Sciatic nerve (tissue), 2 donors: ENCODE measurements around the gene FAM184B. TPM values are rescaled to one million over a fixed set of nuclear protein-coding genes. Genes with fewer than 3 reads are reported as not detected.
"Not testable (repeated sequence)": the region's sequence is repeated elsewhere in the genome, so short reads cannot be mapped to it uniquely, and the experiment has no call there.

Source experiments
- ATAC-seq: fragments of 200-7000 bp; cut with Tn5 transposase; one replicate; pipeline ENCODE4 v1.9.1; 2020; ENCODE audit warnings: mild to moderate bottlenecking, moderate library complexity
- DNase-seq: peaks from one replicate; pipeline ENCODE4 v3.0.0-alpha.2; 2020; ENCODE audit warnings: low spot score
- intact Hi-C: fragments of 100-400 bp; cut with DNase I; formaldehyde crosslinking; loops from one replicate; pipeline ENCODE4 v1.14.2; 2022
- total RNA-seq: library from RNA; stranded (reverse); fragmentation: NEBNext Ultra II Directional; extraction: Animal tissue kit (Norgen Biotek cat#: 25700); gene quantifications from one replicate; pipeline ENCODE4 v1.2.1, GENCODE V29; 2021
- donor health status: DM: no; HTN: no; CAD: no.
- donor health status: DM: no; HTN: no; CAD: no.

The FAM184B gene
- total RNA-seq, 1 donor from 2014 or later = not detected

- no peak for DNase-seq
- intact Hi-C loops = no loop called here
- ATAC-seq = no peak
Observed at GRCh38 chr4:17723648-17724047, 57.8 kb downstream of the FAM184B start.

GRCh38 chr4:17722356-17722700, 59.1 kb downstream of the FAM184B start:
- DNase-seq = no peak
- no peak for ATAC-seq
- intact Hi-C loops = no loop called here

- intact Hi-C loops = no loop called here
- ATAC-seq = peak; percentile 39
Observed at GRCh38 chr4:17721496-17722355, 59.7 kb downstream of the FAM184B start.

GRCh38 chr4:17719106-17719505, 62.3 kb downstream of the FAM184B start:
- DNase-seq (no peak), ATAC-seq (no peak)
- intact Hi-C loops = no loop called here

More at GRCh38 chr4:17721496-17722355, 59.7 kb downstream of the FAM184B start:
- no peak for DNase-seq

GRCh38 chr4:17718471-17718870, 63.0 kb downstream of the FAM184B start:
- ATAC-seq = no peak
- intact Hi-C loops = no loop called here
- no peak for DNase-seq

- ATAC-seq (no peak), DNase-seq (no peak)
- intact Hi-C loops = no loop called here
Observed at GRCh38 chr4:17717301-17717700, 64.1 kb downstream of the FAM184B start.

- ATAC-seq = no peak
- no peak for DNase-seq
- intact Hi-C loops = no loop called here
Observed at GRCh38 chr4:17715511-17715910, 65.9 kb downstream of the FAM184B start.

GRCh38 chr4:17713779-17714178, 67.6 kb downstream of the FAM184B start:
- ATAC-seq = no peak
- intact Hi-C loops = no loop called here

GRCh38 chr4:17712166-17712565, 69.3 kb downstream of the FAM184B start:
- intact Hi-C loops = no loop called here
- no peak for DNase-seq
- no peak for ATAC-seq

More at GRCh38 chr4:17713779-17714178, 67.6 kb downstream of the FAM184B start:
- DNase-seq = no peak

- ATAC-seq, DNase-seq, intact Hi-C loops: not testable (repeated sequence)
Observed at GRCh38 chr4:17711206-17711605, 70.2 kb downstream of the FAM184B start.

GRCh38 chr4:17709763-17710068, 71.7 kb downstream of the FAM184B start:
- no peak for ATAC-seq
- intact Hi-C loops = no loop called here
- DNase-seq = no peak

GRCh38 chr4:17708992-17709762, 72.2 kb downstream of the FAM184B start:
- ATAC-seq (no peak), DNase-seq (no peak)
- intact Hi-C loops = no loop called here

GRCh38 chr4:17707671-17708070, 73.8 kb downstream of the FAM184B start:
- no peak for DNase-seq
- ATAC-seq = no peak
- intact Hi-C loops = no loop called here

GRCh38 chr4:17705107-17705506, 76.3 kb downstream of the FAM184B start:
- ATAC-seq (no peak), DNase-seq (no peak)
- intact Hi-C loops = no loop called here

- intact Hi-C loops = no loop called here
- DNase-seq (no peak), ATAC-seq (no peak)
Observed at GRCh38 chr4:17704020-17704650, 77.3 kb downstream of the FAM184B start.

GRCh38 chr4:17702641-17703040, 78.8 kb downstream of the FAM184B start:
- intact Hi-C loops = no loop called here
- DNase-seq (no peak), ATAC-seq (no peak)

GRCh38 chr4:17701882-17702281, 79.5 kb downstream of the FAM184B start:
- no peak for DNase-seq
- intact Hi-C loops = no loop called here

GRCh38 chr4:17701138-17701839, 80.1 kb downstream of the FAM184B start:
- no peak for DNase-seq
- no peak for ATAC-seq
- intact Hi-C loops = no loop called here

More at GRCh38 chr4:17701882-17702281, 79.5 kb downstream of the FAM184B start:
- ATAC-seq = no peak

GRCh38 chr4:17699380-17699779, 82.0 kb downstream of the FAM184B start:
- intact Hi-C loops = no loop called here
- no peak for DNase-seq
- no peak for ATAC-seq
